Stomach (tissue), 4 donors: ENCODE results near the gene SCML1.

ENCODE experiments used
- EP300 ChIP-seq: sonication (generic); formaldehyde crosslinking; IDR thresholded peaks from one replicate; pipeline ENCODE4 v1.6.1; 2017; ENCODE audit warnings: antibody characterized with exemption
- POLR2A ChIP-seq, 4 donors: fragments of 450-650 bp; IDR thresholded peaks; one replicate each; pipeline ENCODE4 v1.6.1; 2016; ENCODE audit warnings: antibody characterized with exemption in 4 of 4, control low read depth in 2 of 4, mild to moderate bottlenecking in 1 of 4, moderate library complexity in 1 of 4
- TF ChIP-seq, protein P1 (sequence below), 7 experiments: fragments of 450-650 bp in 4 of 7; fragments of 200-600 bp in 3 of 7; sonication (generic) in 3 of 7; IDR thresholded peaks; one replicate each; pipeline ENCODE4 v1.5.1; 2016 to 2019; ENCODE audit warnings: antibody characterized with exemption in 7 of 7, control low read depth in 2 of 7, mild to moderate bottlenecking in 1 of 7

DNA sequence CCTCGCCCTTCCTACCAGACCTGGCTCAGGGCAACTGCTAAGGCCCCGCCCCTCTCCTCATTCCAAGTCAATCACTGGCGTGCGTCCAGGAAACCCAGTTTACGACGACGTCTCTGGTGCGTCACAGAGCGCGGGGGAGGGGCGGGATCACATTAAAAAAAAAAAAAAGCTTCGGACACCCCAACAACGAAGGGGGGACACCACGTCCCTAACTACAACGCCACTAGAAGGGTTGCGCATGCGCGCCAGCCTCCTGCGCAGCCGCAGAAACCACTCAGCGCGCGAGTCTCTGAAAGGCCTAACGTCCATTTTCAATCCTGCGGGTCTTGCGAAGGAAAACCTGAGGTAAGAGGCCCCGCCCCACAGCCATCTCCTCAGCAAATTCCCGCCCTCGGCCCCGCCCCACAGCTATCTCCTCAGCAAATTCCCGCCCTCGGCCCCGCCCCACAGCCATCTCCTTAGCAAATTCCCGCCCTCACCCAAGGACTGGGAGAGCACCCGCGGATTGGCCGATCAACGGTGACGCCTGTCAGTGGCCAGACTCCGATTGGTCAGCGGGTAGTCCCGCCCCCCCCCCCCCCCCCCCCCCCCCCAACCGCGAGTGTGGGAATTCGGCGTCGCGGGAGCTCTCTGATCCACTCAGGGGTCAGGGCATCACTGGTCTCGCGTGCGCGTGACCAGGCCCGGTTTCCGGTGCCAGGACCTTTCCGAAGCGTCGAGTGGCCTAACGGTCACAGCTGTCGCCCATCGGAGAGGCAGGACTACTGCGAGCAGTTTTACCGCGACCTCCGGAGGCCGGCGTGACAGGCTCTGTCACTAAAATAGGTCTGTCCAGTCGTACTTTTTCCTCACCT is at the start of gene SCML1:
- TF ChIP-seq EP300, result no peak
- no peak for TF ChIP-seq POLR2A (IDR thresholded peaks at IDR 0.05)
- TF ChIP-seq, protein P1, sequence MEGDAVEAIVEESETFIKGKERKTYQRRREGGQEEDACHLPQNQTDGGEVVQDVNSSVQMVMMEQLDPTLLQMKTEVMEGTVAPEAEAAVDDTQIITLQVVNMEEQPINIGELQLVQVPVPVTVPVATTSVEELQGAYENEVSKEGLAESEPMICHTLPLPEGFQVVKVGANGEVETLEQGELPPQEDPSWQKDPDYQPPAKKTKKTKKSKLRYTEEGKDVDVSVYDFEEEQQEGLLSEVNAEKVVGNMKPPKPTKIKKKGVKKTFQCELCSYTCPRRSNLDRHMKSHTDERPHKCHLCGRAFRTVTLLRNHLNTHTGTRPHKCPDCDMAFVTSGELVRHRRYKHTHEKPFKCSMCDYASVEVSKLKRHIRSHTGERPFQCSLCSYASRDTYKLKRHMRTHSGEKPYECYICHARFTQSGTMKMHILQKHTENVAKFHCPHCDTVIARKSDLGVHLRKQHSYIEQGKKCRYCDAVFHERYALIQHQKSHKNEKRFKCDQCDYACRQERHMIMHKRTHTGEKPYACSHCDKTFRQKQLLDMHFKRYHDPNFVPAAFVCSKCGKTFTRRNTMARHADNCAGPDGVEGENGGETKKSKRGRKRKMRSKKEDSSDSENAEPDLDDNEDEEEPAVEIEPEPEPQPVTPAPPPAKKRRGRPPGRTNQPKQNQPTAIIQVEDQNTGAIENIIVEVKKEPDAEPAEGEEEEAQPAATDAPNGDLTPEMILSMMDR (IDR thresholded peaks at IDR 0.05), result no peak
